ENCODE measurements around the gene SLC36A3.

GRCh38 chr5:151344088-151344487 lies 40.5 kb upstream of the SLC36A3 start:
- TF ChIP-seq CTCF (IDR thresholded peaks at IDR 0.05) = no peak
- TF ChIP-seq POLR2AphosphoS5 (IDR thresholded peaks at IDR 0.05) = no peak
- TF ChIP-seq EP300 (IDR thresholded peaks at IDR 0.05) = no peak
- no peak for TF ChIP-seq POLR2A (IDR thresholded peaks at IDR 0.05)

All from upper lobe of left lung (tissue), 4 donors.